Inferior parietal cortex (tissue), 1 donor: ENCODE results near the gene AKR1C2.
A peak's percentile ranks its signal among the peaks of the same experiment; 100 is the strongest.
"Not testable (repeated sequence)": the region's sequence is repeated elsewhere in the genome, so short reads cannot be mapped to it uniquely, and the experiment has no call there.

Source experiments
- DNase-seq: peaks from one replicate; pipeline ENCODE4 v3.0.0-alpha.2; 2016; ENCODE audit errors: extremely low spot score

AKR1C2 gene

DNA sequence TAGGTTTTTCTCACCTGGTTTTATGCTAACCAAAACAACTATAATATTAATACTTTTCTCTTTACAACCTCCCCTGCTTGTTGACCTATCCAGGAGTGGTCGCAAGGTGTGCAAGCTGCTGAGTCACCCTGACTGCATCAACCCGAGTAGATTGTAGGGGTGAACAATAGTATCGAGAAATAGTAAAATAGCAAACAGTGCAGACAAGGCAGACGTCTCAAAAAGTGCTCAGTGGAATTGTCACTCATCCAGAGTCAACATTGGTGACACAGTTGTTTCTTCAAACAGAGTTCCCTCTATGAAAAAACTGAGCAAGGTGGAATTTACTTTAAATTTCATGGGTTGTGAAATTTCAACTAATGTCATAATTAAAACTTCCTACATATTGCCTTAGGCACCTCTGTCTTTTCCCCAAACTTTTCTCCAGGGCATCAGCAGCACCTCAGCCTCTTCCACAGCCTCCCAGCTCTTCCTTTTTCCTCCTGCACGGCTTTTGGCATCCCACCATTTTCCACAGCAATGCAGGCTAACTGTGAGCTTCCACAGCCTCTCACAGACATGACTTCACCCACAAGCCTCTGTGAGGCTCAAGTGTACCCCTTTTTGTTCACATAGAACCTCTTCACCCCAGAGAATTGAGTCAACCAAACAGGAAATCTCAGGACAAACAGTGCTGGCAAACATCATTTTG, 46.6 kb downstream of the AKR1C2 start:
- not testable (repeated sequence) for DNase-seq

DNA sequence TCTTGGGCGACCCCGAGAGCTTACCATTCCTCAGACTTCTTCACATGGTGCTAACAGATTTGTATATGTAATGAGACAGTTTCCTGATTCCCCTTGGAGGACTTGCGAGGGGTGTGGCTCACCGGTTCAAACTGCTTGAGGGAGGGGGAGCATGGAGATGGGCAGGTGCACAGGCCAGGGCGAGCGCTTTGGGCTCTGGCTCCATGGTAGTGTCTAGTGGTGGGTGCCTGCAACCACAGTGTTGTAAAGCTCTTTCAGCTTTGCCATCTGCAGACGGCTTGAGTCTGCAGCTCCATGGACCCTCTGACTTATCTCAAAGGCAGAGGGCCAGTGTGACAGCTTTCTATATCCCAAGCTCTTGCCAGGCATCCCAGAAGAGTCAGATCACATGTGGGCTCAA, 47.6 kb downstream of the AKR1C2 start:
- DNase-seq = not testable (repeated sequence)

DNA sequence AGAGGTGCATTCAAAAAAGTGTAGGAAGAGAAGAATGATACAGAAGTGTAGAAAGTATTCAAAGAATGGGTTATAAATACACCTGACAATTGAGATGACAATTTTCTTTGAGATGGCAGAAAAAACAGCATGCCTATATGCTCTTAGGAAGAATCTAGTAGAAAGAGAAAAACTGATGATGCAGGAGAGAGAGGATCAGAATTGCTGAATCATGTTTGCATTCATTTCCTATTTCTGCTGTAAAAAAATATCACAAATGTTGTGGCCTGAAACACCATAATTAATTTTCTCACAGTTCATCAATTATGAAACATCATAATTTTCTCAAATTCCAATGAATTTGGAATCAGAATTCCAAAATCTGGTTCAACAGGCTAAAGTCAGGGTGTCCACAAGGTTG, 50.3 kb downstream of the AKR1C2 start:
- no peak for DNase-seq

DNA sequence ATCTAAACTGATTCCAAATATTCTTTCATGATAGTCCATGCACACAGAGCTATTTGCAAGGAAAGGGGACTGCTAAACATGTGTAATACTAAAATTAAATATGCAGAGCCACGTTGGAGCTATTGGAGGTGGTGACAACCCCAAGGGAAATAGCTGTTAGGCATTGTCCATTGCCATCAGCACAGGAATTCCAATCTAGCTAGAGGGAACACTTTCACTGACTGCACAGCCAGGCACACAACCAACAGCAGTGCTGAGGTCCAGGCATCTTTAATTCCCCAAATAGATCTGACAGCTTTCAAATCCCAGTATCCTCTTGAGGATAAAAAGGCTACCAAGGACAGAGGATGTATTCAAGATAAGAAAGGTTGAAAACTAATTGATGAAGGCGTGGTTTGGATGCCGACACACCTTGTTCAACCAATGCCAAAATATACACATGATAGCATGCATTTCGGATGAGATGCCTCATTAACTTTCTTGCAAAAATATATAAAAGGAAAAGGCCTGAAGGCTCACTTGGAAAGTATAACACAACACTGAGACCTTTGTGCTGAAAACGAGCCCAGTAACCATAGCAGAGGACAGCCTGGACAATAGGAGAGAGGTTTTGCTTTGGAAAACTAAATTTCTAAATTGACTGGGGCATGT, 52.0 kb downstream of the AKR1C2 start:
- not testable (repeated sequence) for DNase-seq

DNA sequence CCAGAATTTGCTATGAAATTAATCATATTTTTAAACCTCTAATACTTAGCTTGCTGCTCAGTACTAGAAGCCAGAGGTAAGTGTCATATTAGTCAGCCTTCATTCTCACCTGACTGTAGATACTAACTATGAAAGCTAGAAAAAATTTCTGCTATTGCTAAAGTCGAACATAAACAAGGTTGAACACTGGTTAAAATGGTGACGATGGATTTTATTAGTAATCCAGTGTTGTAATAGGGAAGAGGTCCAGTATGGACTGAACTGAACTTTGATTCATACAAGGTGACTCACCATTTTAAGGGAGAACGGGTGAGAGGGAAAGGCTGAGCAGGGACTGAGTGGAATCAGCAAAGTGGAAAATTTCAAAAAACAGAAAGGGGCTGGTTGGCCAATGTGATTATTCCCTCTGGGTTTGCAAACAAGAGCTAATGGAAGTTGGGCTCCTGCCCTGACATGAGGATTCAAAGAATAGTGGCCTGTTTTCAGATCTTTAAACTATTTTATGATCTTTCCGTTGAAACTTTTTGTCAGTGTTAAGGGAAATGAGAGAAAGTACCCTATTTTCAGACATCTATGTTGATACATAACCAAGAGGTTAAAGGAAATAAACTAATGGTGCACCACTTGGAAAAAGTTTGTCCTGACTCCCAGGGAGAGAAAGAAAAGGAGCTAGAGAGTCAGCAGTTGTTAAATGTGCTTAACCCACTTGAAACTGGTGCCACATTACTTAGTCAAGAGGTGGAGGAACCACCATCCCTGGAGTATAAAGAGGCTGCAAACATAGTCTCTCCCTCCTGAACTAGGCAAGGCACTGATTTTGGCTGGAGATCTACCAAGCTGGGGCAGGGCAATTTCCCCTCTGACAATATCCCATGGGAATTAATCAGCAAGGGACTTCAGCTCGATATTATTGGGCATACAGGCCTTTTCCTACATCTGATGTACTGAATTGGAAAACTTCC, 55.7 kb downstream of the AKR1C2 start:
- no peak for DNase-seq

DNA sequence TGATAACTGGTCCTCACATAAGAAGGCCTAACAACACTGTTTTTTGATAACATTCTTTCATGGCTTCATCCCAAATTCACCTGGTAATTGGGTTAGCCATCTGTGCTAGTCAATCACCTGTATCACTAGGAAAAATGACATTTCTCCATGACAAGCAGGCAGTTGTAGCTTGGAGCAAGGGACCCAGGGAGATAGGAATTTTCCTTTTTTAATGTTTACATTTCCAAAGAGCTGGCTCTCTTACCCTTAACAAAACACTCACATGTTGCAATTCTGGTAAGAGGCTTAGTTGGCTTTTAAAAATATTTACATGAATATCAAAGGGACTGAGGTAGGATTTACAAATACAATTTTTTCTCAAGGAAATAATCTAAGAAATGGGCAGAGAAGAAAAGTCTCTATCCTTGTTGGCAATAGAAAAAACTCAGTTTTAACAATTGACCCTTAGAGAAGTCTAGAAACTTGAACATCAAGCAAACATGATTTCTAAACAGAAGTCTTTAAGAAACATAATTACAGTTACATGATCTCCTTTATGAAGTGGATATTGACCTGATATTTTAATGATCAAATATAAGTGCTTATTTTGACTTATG, 56.5 kb downstream of the AKR1C2 start:
- DNase-seq = no peak

DNA sequence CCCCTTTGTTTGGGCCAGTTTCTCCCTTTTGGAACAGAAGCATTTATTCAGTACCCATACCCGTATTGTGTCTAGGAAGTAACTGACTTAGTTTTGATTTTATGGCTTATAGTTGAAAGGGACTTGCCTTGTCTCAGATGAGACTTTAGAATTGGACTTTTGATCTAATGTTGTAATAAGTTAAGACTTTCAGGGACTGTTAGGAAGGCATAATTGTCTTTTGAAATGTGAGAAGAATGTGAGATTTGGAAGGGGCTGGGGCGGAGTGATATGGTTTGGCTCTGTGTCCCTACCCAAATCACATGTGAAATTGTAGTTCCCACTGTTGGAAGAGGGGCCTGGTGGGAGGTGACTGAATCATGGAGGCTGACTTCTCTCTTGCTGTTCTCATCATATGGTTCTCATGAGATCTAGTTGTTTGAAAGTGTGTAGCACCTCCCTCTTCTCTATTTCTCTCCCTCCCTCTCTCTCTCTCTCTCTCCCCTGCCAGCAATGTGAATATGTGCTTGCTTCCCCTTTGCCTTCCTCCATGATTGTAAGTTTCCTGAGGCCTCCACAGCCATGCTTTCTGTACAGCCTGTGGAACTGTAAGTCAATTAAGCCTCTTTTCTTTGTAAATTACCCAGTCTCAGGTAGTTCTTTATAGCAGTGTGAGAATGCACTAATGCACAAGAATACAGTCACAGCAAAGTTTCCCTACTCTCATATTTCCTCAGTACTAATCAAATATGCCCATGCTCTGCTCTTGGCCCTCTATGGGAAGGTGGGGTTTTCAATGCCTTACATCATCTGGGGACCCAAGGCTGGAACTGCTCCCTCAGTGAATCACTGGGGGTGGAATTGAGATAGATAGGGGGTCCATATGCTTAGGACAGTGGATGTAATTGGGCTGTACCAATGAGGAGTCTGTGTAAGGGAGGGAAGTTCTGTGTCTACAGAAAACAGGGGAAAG, 57.6 kb downstream of the AKR1C2 start:
- DNase-seq = no peak

DNA sequence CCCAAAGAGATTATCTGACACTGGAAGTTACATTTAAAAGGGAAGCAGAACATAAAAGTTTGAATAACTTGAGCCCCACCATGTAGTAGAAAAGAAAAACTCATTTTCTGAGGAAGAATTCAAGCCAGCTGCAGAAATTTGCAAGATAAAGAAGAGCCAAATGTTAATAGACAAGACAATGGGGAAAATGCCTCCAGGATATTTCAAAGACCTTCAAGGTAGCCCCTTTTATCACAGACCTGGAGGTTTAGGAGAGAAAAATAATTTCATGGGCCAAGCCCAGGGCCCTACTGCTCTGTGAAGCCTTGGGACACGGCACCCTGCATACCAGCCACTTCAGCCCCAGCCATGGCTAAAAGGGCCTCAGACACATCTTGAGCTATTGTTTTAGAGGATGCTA, 58.8 kb downstream of the AKR1C2 start:
- DNase-seq = no peak

DNA sequence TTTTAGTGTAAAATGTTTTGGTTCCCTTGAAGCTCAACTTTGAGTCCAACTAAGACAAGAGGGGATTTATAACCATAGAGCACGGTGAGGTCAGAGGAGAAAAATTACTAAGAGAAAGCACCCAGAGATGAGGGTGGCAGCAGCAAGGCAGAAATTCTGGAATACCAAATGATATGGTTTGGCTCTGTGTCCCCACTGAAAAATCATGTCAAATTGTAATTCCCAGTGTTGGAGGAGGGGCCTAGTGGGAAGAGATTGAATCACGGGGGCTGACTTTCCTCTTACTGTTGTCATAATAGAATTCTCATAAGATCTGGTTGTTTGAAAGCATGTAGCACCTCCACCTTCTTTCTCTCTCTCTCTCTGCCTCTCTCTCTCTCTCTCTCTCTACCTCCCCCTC, 59.8 kb downstream of the AKR1C2 start:
- DNase-seq = no peak

DNA sequence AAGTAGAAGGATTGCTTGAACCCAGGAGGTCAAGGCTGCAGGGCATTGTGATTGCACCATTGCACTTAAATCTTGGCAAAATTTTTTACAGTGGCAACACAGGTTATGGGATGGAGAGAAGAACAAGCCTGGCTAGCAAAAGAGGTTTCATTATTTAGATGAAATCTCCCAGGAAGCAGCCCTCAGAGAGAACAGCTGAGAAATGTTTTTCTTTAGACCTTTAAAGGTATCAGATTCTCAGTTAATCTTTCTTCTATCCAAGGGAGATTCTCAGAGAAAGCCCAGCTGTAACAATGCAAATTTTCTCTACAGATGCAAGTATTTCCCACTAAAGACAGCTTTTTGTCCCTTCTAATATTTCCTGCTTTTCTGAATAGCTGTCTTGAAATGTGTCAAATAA, 60.2 kb downstream of the AKR1C2 start:
- DNase-seq = not testable (repeated sequence)

DNA sequence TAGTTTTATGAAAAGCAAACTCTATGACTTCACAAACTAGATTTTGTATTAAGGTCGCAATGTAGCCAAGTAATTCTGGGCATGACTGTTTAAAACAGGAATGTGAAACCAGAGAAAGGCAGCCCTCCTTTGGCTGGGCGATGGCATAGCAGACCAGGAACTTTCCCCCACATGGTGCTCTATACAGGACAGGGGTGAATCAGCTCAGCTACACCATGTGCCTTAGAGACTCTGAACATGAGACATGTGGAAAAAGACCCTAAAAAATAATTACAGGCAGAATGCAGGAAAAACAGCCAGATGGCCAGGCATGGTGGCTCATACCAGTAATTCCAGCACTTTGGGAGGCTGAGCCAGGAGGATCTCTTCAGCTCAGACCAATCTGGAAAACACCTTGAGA, 60.7 kb downstream of the AKR1C2 start:
- DNase-seq = not testable (repeated sequence)

DNA sequence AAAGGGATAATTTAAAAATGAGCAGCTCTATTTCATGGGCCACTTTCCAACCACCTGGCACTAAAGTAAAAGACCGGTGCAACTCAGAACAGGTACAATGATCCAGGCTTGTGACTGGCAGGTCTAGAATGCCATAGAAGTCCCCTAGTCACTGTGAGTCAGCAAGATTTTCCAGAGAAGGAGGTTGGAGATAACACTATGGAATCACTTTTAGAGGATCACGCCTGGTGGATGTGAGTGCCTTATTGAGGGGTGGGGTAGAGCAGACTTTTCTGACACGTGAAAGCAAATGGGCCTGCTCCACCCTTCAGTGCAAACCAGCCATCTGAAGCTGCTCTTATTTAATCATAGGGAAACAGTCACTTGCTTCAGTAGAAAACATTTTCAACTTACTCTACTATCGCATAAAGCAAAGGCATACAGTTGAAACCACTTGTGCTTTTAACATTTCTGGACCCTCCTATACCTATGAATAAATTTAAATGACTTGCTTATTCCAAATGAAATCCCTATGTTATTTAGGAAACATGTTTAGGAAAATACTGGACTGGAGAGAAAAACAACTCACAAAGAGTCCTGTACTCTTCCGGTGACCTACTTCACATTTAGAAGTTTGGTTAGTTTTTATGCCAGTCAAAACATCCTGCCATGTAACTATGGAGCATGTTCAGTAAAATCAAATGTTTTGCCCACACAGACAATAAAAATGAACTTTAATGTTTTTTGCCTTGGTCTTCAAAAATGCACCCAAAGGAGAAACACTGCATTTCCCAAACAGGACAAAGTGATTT, 61.9 kb downstream of the AKR1C2 start:
- DNase-seq = peak; percentile 7

DNA sequence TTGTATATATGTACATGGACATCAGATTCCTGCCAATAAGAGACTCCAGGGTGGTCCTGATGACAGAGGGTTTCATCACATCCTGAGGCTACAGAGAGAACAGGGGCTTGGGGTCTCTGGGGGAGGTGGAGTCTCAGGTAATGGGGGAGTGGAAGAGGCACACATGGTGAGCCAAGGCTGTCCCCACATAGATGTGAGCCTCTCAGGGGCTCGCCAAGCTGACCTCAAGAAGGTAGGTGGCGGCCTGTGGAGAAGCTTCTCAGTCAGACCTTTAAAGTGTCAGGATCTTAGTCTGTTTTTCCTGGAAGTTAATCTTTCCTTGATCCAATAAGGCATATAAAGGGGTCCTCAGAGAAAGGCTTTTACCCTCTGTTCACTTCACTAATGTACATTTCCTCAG, 62.7 kb downstream of the AKR1C2 start:
- DNase-seq = not testable (repeated sequence)

DNA sequence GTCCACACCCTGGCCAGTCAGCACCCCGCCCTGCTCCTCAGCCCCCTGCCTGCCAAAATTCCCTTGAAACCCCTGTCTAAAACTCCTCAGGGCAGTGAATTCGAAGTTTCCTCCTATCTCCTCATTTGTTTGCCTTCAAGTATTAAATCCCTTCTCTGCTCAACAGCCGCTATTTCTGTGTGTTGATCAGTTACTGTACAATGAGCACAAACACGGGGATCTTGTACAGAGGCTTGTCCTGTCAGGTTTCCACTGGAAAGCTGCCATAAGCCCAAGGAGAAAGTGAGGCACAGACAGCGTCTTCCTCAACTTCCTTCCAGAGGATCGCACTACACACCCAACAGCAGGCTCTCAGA, 63.6 kb downstream of the AKR1C2 start:
- DNase-seq = not testable (repeated sequence)

DNA sequence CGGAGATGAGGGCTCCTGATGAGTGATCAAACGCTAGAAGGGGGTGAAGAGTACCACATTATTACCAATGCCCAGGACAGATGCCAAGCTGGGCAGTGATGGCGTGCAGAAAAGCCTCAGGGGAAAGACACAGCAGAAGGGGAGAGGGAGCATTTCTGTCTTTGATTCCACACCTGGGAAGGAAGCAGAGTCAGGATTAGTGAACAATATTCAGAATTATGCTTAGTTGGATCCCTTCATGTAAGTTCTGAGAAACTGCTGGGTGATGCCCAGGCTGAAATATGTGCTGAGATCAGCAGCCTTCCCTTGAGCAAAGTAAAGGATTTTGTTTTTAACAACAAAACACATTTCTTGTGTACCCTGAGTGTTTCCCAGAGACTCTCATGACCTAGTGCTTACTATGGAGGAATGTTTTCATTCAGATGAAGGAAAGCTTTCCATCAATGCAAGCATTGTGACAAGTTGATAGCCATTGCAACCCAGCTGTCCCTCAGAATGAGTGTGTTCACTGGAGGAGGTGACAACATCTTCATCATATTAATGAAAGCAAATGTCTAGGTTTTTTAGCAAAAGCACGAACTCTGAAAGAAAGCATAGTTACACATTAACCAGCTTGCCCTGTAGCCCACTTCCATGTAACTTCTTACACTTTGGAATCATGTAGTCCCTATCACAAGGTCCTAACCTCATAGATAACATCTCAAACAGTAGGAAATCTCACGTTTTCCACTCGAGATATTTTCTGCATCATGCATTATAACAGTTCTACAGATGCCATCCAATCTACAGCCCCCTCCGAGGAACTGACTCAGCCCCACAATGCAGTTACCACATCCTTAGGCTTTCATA, 64.2 kb downstream of the AKR1C2 start:
- DNase-seq = no peak
